C4-2B (cell line): ENCODE measurements around the gene CDO1.
"Not testable (repeated sequence)": the region's sequence is repeated elsewhere in the genome, so short reads cannot be mapped to it uniquely, and the experiment has no call there.

ENCODE experiments used
- H3K27ac ChIP-seq: fragments of 450-650 bp; 2 replicates; pipeline ENCODE4 v1.5.1; 2017
- ZFX ChIP-seq: fragments of 450-650 bp; IDR thresholded peaks from 2 replicates; pipeline ENCODE4 v1.6.1; 2017
- TF ChIP-seq, protein P1 (sequence below): fragments of 450-650 bp; conservative IDR thresholded peaks from 2 replicates; pipeline ENCODE4 v1.5.1; 2017; ENCODE audit warnings: mild to moderate bottlenecking

CDO1 gene

GRCh38 chr5:115841382-115842088 is 25.1 kb upstream of the CDO1 start, which contains the start of the genes AP3S1 and ATG12:
TSS of gene AP3S1 (plus strand) at chr5:115841935. CDS start at chr5:115842038, 103 bp downstream.
TSS of gene ATG12 (minus strand) at chr5:115841565. CDS start at chr5:115841552, 13 bp downstream.
- peak within 1 kb of the TSS; percentile 84 for H3K27ac ChIP-seq
- TF ChIP-seq, protein P1, sequence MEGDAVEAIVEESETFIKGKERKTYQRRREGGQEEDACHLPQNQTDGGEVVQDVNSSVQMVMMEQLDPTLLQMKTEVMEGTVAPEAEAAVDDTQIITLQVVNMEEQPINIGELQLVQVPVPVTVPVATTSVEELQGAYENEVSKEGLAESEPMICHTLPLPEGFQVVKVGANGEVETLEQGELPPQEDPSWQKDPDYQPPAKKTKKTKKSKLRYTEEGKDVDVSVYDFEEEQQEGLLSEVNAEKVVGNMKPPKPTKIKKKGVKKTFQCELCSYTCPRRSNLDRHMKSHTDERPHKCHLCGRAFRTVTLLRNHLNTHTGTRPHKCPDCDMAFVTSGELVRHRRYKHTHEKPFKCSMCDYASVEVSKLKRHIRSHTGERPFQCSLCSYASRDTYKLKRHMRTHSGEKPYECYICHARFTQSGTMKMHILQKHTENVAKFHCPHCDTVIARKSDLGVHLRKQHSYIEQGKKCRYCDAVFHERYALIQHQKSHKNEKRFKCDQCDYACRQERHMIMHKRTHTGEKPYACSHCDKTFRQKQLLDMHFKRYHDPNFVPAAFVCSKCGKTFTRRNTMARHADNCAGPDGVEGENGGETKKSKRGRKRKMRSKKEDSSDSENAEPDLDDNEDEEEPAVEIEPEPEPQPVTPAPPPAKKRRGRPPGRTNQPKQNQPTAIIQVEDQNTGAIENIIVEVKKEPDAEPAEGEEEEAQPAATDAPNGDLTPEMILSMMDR, result no peak
- peak; percentile 72 for TF ChIP-seq ZFX

DNA sequence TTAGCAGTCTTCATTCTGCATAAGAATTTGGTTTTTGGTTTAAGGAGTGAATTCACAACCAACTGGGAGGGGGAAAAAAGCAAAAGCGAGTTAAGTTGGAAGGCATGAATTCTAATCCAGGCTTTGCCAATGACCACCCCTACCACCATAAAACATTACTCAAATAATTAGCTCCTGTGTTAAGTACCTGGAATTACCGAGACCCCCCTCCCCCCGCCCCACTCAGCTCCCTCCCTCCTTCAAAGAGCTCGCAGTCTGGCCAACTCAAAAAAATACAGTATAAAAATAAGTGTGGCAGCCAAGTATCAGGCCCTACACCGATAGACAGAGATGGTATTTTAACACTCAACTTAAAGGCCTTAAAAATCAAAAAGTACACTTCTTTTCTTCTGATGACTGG is 24.4 kb upstream of the CDO1 start:
- peak overlapping the region; percentile 84 for H3K27ac ChIP-seq
- no peak for TF ChIP-seq ZFX
- TF ChIP-seq, protein P1, result no peak

DNA sequence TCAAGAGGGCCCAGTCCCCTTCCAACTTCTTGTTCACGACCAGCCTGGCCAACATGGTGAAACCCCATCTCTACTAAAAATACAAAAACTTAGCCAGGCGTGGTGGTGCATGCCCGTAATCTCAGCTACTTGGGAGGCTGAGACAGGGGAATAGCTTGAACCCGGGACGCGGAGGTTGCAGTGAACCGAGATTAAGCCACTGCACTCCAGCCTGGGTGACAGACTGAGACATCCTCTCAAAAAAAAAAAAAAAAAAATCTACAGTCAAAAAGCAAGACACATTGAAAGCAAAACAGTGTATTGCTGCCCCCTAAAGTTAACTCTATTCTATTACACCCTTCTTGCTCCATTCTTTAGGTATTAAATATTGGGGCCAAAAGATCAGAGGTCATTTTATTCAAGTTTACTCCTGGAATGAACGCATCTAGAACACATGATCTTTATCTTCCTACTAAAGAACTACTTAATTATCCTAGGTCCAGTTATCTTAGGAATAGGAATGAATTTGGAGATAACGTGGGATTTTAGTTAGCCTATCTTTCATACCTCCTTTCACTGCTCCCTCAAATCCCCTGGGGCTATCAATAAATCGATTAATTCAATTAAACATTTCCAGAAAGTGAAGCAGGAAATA is 22.5 kb upstream of the CDO1 start:
- H3K27ac ChIP-seq, result no peak overlapping the region

GRCh38 chr5:115835481-115835880 is 19.0 kb upstream of the CDO1 start:
- TF ChIP-seq ZFX, result no peak
- TF ChIP-seq, protein P1, result no peak
- H3K27ac ChIP-seq, result no peak overlapping the region

More for the DNA sequence above, 22.5 kb upstream of the CDO1 start:
- TF ChIP-seq, protein P1, result peak; percentile 81
- TF ChIP-seq ZFX, result no peak

GRCh38 chr5:115831163-115831768 is 14.8 kb upstream of the CDO1 start:
- no peak overlapping the region for H3K27ac ChIP-seq
- TF ChIP-seq, protein P1, result peak; percentile 96
- no peak for TF ChIP-seq ZFX

DNA sequence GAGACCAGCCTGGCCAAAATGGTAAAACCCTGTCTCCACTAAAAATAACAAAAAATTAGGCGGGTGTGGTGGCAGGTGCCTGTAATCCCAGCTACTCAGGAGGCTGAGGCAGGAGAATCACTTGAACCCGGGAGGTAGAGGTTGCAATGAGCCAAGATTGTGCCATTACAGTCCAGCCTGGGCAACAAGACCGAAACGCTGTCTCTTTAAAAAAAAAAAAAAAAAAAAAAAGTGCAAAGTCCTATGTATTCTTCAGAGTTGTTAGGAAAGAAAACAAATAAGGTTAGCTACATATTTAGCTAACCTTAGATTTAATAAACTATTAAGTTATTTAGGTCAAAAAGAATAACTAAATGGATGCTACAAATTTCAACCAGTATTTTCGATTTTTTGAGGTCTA is 13.5 kb upstream of the CDO1 start:
- no peak overlapping the region for H3K27ac ChIP-seq
- TF ChIP-seq ZFX, result no peak
- TF ChIP-seq, protein P1, result no peak

- no peak overlapping the region for H3K27ac ChIP-seq
- TF ChIP-seq, protein P1, result no peak
- no peak for TF ChIP-seq ZFX
Observed at GRCh38 chr5:115825948-115826347, 9.5 kb upstream of the CDO1 start.

GRCh38 chr5:115824983-115825382 is 8.5 kb upstream of the CDO1 start:
- not testable (repeated sequence) for H3K27ac ChIP-seq
